Measurements from ENCODE around the gene KMT5C.

KMT5C gene

GRCh38 chr19:55339105-55339888 lies at the start of gene KMT5C:
KMT5C (plus strand) TSS chr19:55339876; CDS start chr19:55341937, 2,061 bp downstream.
- peak; percentile 100 for DNase-seq (ENCODE audit: low read depth, low spot score)

GRCh38 chr19:55297267-55297666 lies 42.4 kb upstream of the KMT5C start:
- no peak for DNase-seq (ENCODE audit: low read depth, low spot score)

DNA sequence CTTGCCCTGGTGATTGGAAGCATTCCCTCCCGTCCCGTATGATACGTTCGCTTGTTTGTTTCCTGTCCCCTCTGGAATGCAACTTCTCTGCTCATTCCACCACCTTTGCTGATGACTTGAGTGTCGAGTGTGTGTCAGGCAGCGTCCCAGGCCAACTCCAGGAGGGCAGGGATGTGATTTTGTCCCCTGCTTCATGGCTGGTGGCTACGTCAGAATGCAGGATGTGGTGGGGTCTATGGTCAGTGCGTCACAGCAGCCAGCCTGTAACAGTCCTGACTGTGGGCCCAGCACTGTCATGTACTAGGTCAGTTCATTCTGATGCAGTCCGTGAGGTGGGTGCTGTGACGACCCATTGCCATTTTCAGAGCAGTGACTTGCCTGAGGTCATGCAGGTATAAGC lies 39.7 kb upstream of the KMT5C start:
- no peak for DNase-seq (ENCODE audit: low read depth, low spot score)

GRCh38 chr19:55300886-55301458 lies 38.7 kb upstream of the KMT5C start:
- no peak for DNase-seq (ENCODE audit: low read depth, low spot score)

- DNase-seq (ENCODE audit: low read depth, low spot score) = peak; percentile 30
These were observed 38.0 kb upstream of the KMT5C start for GRCh38 chr19:55301459-55302317.

- DNase-seq (ENCODE audit: low read depth, low spot score) = no peak
These were observed 37.4 kb upstream of the KMT5C start for GRCh38 chr19:55302318-55302703.

DNA sequence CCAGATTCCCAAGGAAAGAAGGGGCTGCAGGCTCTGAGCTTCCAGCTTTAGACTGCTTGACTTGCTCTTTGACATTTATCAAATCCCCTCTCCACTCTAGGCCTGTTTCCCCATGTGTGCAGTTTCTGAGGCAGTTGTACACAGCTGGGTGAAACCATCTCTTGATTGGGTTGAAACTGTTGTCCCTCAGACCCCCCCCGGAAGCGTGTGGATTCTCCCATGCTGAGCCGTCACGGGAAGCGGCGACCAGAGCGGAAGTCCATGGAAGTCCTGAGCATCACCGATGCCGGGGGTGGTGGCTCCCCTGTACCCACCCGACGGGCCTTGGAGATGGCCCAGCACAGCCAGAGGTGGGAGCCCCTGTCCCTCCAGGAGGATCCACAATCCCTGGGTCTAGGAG lies 36.2 kb upstream of the KMT5C start:
- DNase-seq (ENCODE audit: low read depth, low spot score) = no peak

- DNase-seq (ENCODE audit: low read depth, low spot score) = no peak
These were observed 35.2 kb upstream of the KMT5C start for GRCh38 chr19:55304279-55304978.

GRCh38 chr19:55304980-55305379 lies 34.7 kb upstream of the KMT5C start:
- DNase-seq (ENCODE audit: low read depth, low spot score) = no peak

- no peak for DNase-seq (ENCODE audit: low read depth, low spot score)
These were observed 34.2 kb upstream of the KMT5C start for GRCh38 chr19:55305491-55305890.

GRCh38 chr19:55305983-55306562 lies 33.6 kb upstream of the KMT5C start:
- DNase-seq (ENCODE audit: low read depth, low spot score) = no peak

DNA sequence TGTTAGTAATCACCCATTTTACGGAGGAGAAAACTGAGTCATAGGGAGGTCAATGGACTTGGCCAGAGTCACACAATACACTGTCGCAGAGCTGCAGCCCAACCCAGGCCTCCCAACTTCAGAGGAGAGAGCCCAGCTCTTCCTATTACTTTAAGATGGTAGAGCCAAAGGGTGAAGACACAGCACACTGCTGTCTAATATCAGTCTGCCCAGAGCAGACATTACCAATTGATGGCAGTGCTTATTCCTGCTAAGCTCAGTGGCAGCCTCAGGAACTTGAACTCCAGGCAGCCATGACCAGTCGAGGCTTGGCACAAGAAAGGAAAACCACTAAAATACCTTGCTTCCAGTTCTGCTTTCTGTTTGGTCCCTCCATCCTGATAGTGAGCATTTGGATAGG lies 33.0 kb upstream of the KMT5C start:
- DNase-seq (ENCODE audit: low read depth, low spot score) = no peak

DNA sequence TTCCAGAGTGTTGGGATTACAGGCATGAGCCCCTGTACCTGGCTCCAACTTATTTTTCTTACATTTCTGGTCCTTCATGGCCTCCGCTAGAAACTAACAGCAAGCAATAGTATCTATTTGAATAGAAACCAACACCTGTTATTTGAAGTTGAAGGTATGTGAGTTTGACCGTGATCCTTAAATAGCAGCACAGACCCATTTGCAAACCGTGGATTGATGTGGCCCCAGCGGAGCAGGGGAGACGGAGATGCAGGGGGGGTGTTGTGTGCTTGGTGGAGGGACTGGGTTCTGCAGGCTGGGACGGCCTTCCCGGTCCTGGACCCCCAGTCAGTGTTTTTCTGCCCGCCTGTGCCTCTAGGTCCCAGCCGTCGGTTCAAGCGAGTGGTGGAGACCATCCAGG lies 31.4 kb upstream of the KMT5C start:
- no peak for DNase-seq (ENCODE audit: low read depth, low spot score)

DNA sequence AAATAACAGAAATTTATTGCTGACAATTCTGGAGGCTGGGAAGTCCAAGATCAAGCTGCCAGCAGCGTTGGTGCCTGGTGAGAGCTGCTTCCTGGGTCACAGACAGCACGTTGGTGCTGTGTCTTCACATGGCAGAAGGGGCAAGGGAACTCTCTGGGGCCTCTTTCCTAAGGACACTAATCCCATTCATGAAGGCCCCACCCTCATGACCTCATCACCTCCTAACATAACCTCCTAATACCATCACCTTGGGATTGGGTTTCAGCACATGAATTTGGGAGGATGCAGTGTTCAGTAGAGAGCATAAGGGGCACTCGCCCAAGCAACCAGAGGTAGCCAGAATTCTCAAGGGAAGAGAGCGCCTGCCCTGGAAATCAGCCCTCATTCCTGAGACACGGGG lies 30.2 kb upstream of the KMT5C start:
- no peak for DNase-seq (ENCODE audit: low read depth, low spot score)

DNA sequence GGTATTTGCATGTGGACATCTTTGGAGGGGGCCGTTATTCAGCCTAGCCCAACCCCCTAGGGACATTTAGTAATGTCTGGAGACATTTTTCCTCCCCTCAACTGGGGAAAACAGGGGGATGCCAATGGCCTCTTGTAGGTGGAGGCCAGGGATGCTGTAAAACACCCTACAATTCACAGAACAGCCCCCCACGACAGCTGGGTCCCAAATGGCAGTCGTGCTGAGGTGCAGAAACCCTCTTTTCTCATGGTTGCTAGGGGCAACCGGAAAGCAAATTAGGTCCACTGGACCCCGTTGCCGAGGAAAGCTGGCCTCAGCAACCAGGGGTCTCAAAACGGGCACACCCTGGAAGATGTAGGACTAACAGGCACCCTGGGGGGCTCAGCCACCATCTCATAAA lies 29.2 kb upstream of the KMT5C start:
- no peak for DNase-seq (ENCODE audit: low read depth, low spot score)

DNA sequence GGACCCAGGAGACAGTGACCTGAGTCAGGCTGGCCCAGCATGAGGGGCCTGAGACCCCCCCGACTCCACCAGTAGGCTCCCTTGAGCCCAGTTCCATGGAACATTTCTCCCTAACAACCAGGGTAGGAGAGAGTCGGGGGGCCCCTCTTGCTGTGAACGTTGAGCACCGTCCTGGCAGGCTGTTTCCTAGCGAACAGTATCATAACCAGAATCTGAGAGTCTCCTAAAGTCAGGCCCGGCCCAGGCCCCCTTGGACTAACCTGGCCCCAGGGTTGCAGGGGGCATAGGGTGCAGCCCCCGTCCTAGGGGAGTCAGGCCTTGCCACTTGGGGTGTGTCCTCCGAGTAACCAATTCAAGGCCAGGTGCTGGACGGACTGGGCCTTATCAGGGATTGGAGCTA lies 28.3 kb upstream of the KMT5C start:
- no peak for DNase-seq (ENCODE audit: low read depth, low spot score)

- DNase-seq (ENCODE audit: low read depth, low spot score) = no peak
These were observed 27.9 kb upstream of the KMT5C start for GRCh38 chr19:55311797-55312196.

GRCh38 chr19:55312621-55313512 lies 26.8 kb upstream of the KMT5C start:
- DNase-seq (ENCODE audit: low read depth, low spot score) = no peak

- no peak for DNase-seq (ENCODE audit: low read depth, low spot score)
These were observed 25.3 kb upstream of the KMT5C start for GRCh38 chr19:55314396-55314795.

DNA sequence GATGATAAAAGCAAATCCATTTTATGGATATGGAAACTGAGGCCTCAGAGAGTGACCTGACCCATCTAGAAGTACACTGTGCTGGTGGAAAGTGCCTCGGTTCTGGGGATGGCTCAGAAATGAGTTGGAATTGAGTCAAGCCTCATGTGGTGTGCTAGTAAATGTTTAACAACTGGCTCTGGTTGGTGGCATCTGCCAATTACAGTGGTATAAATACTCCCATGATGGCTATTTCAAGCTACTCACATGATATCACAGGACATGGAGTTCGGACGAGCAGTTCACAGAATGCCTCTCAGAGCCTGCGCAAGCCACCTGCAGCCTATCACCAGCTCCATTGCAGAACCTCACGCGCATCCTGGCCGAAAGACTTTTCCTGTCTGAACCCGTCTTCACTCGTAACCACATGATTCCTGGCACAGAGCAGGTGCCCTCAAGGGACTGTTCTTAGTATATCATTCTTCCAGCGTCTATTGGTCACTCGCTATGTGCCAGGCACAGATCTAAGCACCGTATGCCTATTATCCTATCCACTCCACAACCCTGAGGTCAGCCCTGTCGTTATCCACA lies 23.6 kb upstream of the KMT5C start:
- no peak for DNase-seq (ENCODE audit: low read depth, low spot score)
